KMS-11 (cell line): ENCODE data around the gene ZNF844.

ENCODE experiments used
- H2AFZ ChIP-seq: fragments of 200-600 bp; sonication (generic); 2 replicates; pipeline ENCODE4 v1.6.1; 2016; ENCODE audit warnings: antibody characterized with exemption, mixed run types, low read depth
- H3K27ac ChIP-seq: fragments of 200-600 bp; sonication (generic); 2 replicates; pipeline ENCODE4 v1.6.1; 2016; ENCODE audit warnings: mild to moderate bottlenecking, mixed run types
- H3K27me3 ChIP-seq: fragments of 200-600 bp; sonication (generic); 2 replicates; pipeline ENCODE4 v1.6.1; 2017; ENCODE audit warnings: mild to moderate bottlenecking, low read depth, mixed run types, moderate library complexity; ENCODE audit not compliant: insufficient read depth
- H3K36me3 ChIP-seq: fragments of 200-600 bp; sonication (generic); 2 replicates; pipeline ENCODE4 v1.6.1; 2017; ENCODE audit warnings: mild to moderate bottlenecking, mixed run types; ENCODE audit not compliant: insufficient read depth
- H3K4me1 ChIP-seq: fragments of 200-600 bp; sonication (generic); 2 replicates; pipeline ENCODE4 v1.6.1; 2016; ENCODE audit warnings: mild to moderate bottlenecking, low read depth, mixed run types; ENCODE audit not compliant: poor library complexity, severe bottlenecking
- H3K4me2 ChIP-seq: fragments of 200-600 bp; sonication (generic); 2 replicates; pipeline ENCODE4 v1.7.0; 2016; ENCODE audit warnings: mild to moderate bottlenecking, mixed run types
- H3K4me3 ChIP-seq: fragments of 200-600 bp; sonication (generic); IDR thresholded peaks from 2 replicates; pipeline ENCODE4 v1.6.1; 2017; ENCODE audit warnings: low read depth, low read length, mixed read lengths; ENCODE audit not compliant: insufficient read depth
- H3K79me2 ChIP-seq: fragments of 200-600 bp; sonication (generic); 2 replicates; pipeline ENCODE4 v1.6.1; 2016; ENCODE audit warnings: low read depth, mixed run types; ENCODE audit not compliant: insufficient read depth
- H3K9ac ChIP-seq: fragments of 200-600 bp; sonication (generic); 2 replicates; pipeline ENCODE4 v1.6.1; 2016; ENCODE audit warnings: mild to moderate bottlenecking, mixed run types
- H4K20me1 ChIP-seq: fragments of 200-600 bp; sonication (generic); 2 replicates; pipeline ENCODE4 v1.6.1; 2016; ENCODE audit warnings: mild to moderate bottlenecking, mixed run types; ENCODE audit not compliant: insufficient read depth
- CTCF ChIP-seq: fragments of 200-600 bp; sonication (generic); conservative IDR thresholded peaks from 2 replicates; pipeline ENCODE4 v1.6.1; 2017; ENCODE audit warnings: low read depth, mild to moderate bottlenecking, antibody characterized with exemption, low read length, moderate library complexity, mixed read lengths

The ZNF844 gene

GRCh38 chr19:12047868-12048267 lies 16.7 kb upstream of the ZNF844 start:
- H3K4me2 ChIP-seq, result no peak overlapping the region
- H4K20me1 ChIP-seq, result no peaks in the 10 kb centered on the region
- no peaks in the 10 kb centered on the region for H3K4me1 ChIP-seq
- no peak overlapping the region for H3K4me3 ChIP-seq
- no peak overlapping the region for H3K27ac ChIP-seq
- no peaks in the 10 kb centered on the region for H3K79me2 ChIP-seq
- H3K9ac ChIP-seq, result no peak overlapping the region
- no peaks in the 10 kb centered on the region for H3K36me3 ChIP-seq
- H3K27me3 ChIP-seq, result no peaks in the 10 kb centered on the region
- TF ChIP-seq CTCF, result no peak
- H2AFZ ChIP-seq, result no peak overlapping the region

- H3K79me2 ChIP-seq, result no peaks in the 10 kb centered on the region
- H3K4me2 ChIP-seq, result no peak overlapping the region
- H3K36me3 ChIP-seq, result no peaks in the 10 kb centered on the region
- no peaks in the 10 kb centered on the region for H3K27me3 ChIP-seq
- no peak for TF ChIP-seq CTCF
- H3K27ac ChIP-seq, result no peak overlapping the region
- no peak overlapping the region for H3K4me3 ChIP-seq
- no peak overlapping the region for H2AFZ ChIP-seq
- no peak overlapping the region for H3K9ac ChIP-seq
- no peaks in the 10 kb centered on the region for H3K4me1 ChIP-seq
- no peaks in the 10 kb centered on the region for H4K20me1 ChIP-seq
Observed at GRCh38 chr19:12052091-12052496, 12.4 kb upstream of the ZNF844 start.

DNA sequence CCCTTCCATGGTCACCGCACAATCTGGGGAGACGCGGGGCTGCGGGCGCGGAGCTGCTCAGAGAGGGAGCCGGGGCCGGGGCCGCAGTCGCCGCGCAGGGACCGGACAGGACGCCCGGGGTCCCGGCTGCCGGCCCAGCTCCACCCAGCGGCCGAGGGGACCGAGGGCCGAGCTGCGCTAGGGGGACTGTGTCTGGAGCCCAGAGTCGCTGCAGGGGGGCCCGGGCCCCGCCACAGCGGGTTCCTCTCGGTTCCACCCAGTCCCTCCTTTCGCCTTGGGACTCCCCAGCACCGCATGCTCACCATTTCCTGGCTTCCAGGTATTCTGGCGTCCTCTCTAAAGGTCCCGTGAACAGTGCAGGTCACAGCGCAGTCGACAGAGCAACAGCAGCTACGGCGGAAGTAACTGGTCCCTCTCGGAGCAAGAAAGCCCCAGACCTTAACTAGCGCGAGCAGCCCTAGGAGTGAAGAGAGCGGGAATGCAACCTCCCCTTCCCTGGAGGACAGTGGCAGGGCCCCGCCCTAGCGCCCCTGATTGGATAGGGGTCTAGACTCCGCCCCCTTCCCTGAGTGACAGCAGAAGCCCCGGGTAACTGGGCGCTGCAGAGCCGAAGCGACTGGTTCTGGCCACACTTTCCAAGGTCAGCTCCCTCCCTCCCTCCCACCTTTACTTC lies 11.9 kb upstream of the ZNF844 start, which contains the start of gene ZNF878:
Gene ZNF878, minus strand, starts transcription at position 465 of the 673 bp plus-strand sequence. Its CDS starts 160 bp downstream, at position 305.
- Histone ChIP-seq H3K36me3 (no peaks in the 10 kb centered on the region), H3K27ac (no peak within 1 kb of the TSS), H2AFZ (no peak within 1 kb of the TSS), H4K20me1 (no peaks in the 10 kb centered on the region), H3K9ac (no peak within 1 kb of the TSS), H3K4me1 (no peaks in the 10 kb centered on the region), H3K27me3 (no peaks in the 10 kb centered on the region), H3K79me2 (no peaks in the 10 kb centered on the region), H3K4me2 (no peak within 1 kb of the TSS), H3K4me3 (no peak within 1 kb of the TSS)
- TF ChIP-seq CTCF, result no peak

- H3K4me1 ChIP-seq, result no peaks in the 10 kb centered on the region
- no peak overlapping the region for H2AFZ ChIP-seq
- no peak overlapping the region for H3K4me3 ChIP-seq
- H4K20me1 ChIP-seq, result no peaks in the 10 kb centered on the region
- H3K36me3 ChIP-seq, result no peaks in the 10 kb centered on the region
- H3K27ac ChIP-seq, result no peak overlapping the region
- no peak for TF ChIP-seq CTCF
- H3K4me2 ChIP-seq, result no peak overlapping the region
- no peaks in the 10 kb centered on the region for H3K27me3 ChIP-seq
- no peak overlapping the region for H3K9ac ChIP-seq
- H3K79me2 ChIP-seq, result no peaks in the 10 kb centered on the region
Observed at GRCh38 chr19:12055784-12056183, 8.7 kb upstream of the ZNF844 start.
